Karpas-422 (cell line): ENCODE measurements around the gene SOX9. TPM values are rescaled to one million over a fixed set of nuclear protein-coding genes. Genes with fewer than 3 reads are reported as not detected.

Source experiments
- DNase-seq: peaks from one replicate; pipeline ENCODE4 v3.0.0-alpha.2; 2015
- H2AFZ ChIP-seq: fragments of 200-600 bp; sonication (generic); 2 replicates; pipeline ENCODE4 v1.6.1; 2014; ENCODE audit warnings: antibody characterized with exemption, low read length, mixed read lengths
- H3K27ac ChIP-seq: fragments of 200-600 bp; sonication (generic); 2 replicates; pipeline ENCODE4 v1.5.1; 2014; ENCODE audit warnings: mild to moderate bottlenecking, low read length, moderate library complexity
- H3K27me3 ChIP-seq: fragments of 200-600 bp; sonication (generic); 2 replicates; pipeline ENCODE4 v1.6.1; 2014; ENCODE audit warnings: low read length, mixed read lengths
- H3K36me3 ChIP-seq: fragments of 200-600 bp; sonication (generic); 2 replicates; pipeline ENCODE4 v1.6.1; 2014; ENCODE audit warnings: low read length, mixed read lengths; ENCODE audit not compliant: insufficient read depth
- H3K4me1 ChIP-seq: fragments of 200-600 bp; sonication (generic); 2 replicates; pipeline ENCODE4 v1.6.1; 2014; ENCODE audit warnings: mild to moderate bottlenecking, low read length, mixed read lengths
- H3K4me2 ChIP-seq: fragments of 200-600 bp; sonication (generic); 2 replicates; pipeline ENCODE4 v1.6.1; 2014; ENCODE audit warnings: low read length, low read depth, mild to moderate bottlenecking; ENCODE audit not compliant: poor library complexity, severe bottlenecking
- H3K4me3 ChIP-seq: fragments of 200-600 bp; sonication (generic); 2 replicates; pipeline ENCODE4 v1.5.1; 2014; ENCODE audit warnings: mild to moderate bottlenecking, antibody characterized with exemption, low read length, mixed read lengths
- H3K79me2 ChIP-seq: fragments of 200-600 bp; sonication (generic); 2 replicates; pipeline ENCODE4 v1.6.1; 2014; ENCODE audit warnings: mild to moderate bottlenecking, low read length, mixed read lengths
- H3K9ac ChIP-seq: fragments of 200-600 bp; sonication (generic); 2 replicates; pipeline ENCODE4 v1.6.0; 2014; ENCODE audit warnings: low read length
- H3K9me2 ChIP-seq: fragments of 200-600 bp; sonication (generic), shearing (Covaris generic); replicated peaks from 2 replicates; pipeline ENCODE4 v1.6.0; 2014; ENCODE audit warnings: mild to moderate bottlenecking, low read length, moderate library complexity; ENCODE audit not compliant: insufficient read depth
- H3K9me3 ChIP-seq: fragments of 300-700, 200-600 bp; sonication (generic); 2 replicates; pipeline ENCODE4 v1.6.1; 2014; ENCODE audit warnings: low read length, mixed read lengths
- H4K20me1 ChIP-seq: fragments of 200-600 bp; sonication (generic); 2 replicates; pipeline ENCODE4 v1.6.1; 2014; ENCODE audit warnings: mild to moderate bottlenecking, antibody characterized with exemption, low read length, low read depth; ENCODE audit not compliant: insufficient read depth
- total RNA-seq: library from RNA; depleted of rRNA; stranded (reverse); fragments of >200 nt; shearing (Covaris generic); gene quantifications from 2 replicates; pipeline ENCODE4 v1.2.3, GENCODE V29; 2014; ENCODE audit warnings: low replicate concordance; rRNA removed

SOX9 gene
- total RNA-seq = 26.4 and 30.3 TPM in 2 replicates

GRCh38 chr17:72120642-72121163 is at the start of gene SOX9:
Gene SOX9, plus strand, starts transcription at chr17:72121020. Its CDS starts 372 bp downstream, at chr17:72121392.
- H4K20me1 ChIP-seq = peaks cover 29% of the 10 kb centered on the region
- H2AFZ ChIP-seq = peak within 1 kb of the TSS; percentile 56; the same call in 1 of the 2 replicates

DNA sequence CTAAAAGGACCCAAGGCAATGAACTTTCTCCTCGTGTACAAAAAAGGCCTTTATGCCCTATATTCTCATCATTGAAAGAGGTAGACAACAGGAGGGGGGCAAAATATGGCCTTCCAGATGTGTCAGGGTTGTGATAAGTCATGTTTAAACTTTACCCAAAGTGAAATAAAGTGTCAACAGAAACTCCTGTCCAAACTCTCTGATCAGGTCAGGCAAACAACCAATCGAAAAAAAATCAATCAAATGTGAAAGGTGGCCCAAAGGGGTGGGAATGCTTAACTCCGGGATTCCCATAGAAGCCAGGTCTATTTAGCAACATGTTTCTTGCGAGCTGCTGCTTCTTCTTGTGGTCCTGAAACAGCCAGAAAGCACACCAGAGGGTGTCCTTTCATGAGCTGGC is 49.5 kb upstream of the SOX9 start:
- Histone ChIP-seq H3K4me1 (no peaks in the 10 kb centered on the region), H3K36me3 (no peaks in the 10 kb centered on the region), H4K20me1 (no peaks in the 10 kb centered on the region), H3K79me2 (no peaks in the 10 kb centered on the region), H3K9me2 (no peaks in the 10 kb centered on the region), H3K9me3 (no peaks in the 10 kb centered on the region), H3K27ac (no peak overlapping the region), H3K27me3 (0 out of 2 replicates have a peak, but pooled peaks cover 3% of the 10 kb centered on the region), H3K4me3 (no peak overlapping the region), H2AFZ (no peak overlapping the region), H3K9ac (no peak overlapping the region), H3K4me2 (no peak overlapping the region)
- no peak for DNase-seq

More at GRCh38 chr17:72120642-72121163, at the start of gene SOX9:
- Histone ChIP-seq H3K4me2 (peak within 1 kb of the TSS; percentile 96), H3K9me3 (no peaks in the 10 kb centered on the region), H3K79me2 (peaks cover 11% of the 10 kb centered on the region; the same call in 1 of the 2 replicates), H3K4me3 (peak within 1 kb of the TSS; percentile 97), H3K9me2 (no peaks in the 10 kb centered on the region), H3K9ac (peak within 1 kb of the TSS; percentile 98), H3K36me3 (peaks cover 25% of the 10 kb centered on the region), H3K4me1 (peaks cover 36% of the 10 kb centered on the region), H3K27ac (peak within 1 kb of the TSS; percentile 78), H3K27me3 (no peaks in the 10 kb centered on the region)
- peak; percentile 96 for DNase-seq

GRCh38 chr17:72075995-72076677 is 44.7 kb upstream of the SOX9 start:
- Histone ChIP-seq H4K20me1 (no peaks in the 10 kb centered on the region), H3K4me1 (no peaks in the 10 kb centered on the region), H3K4me2 (no peak overlapping the region), H3K36me3 (no peaks in the 10 kb centered on the region), H3K9ac (no peak overlapping the region), H3K79me2 (no peaks in the 10 kb centered on the region), H3K27ac (no peak overlapping the region), H2AFZ (no peak overlapping the region), H3K9me2 (no peaks in the 10 kb centered on the region), H3K4me3 (no peak overlapping the region), H3K9me3 (no peaks in the 10 kb centered on the region), H3K27me3 (0 out of 2 replicates have a peak, but pooled peaks cover 3% of the 10 kb centered on the region)
- DNase-seq = no peak

GRCh38 chr17:72076678-72077030 is 44.2 kb upstream of the SOX9 start:
- H3K9ac ChIP-seq = no peak overlapping the region
- H3K4me2 ChIP-seq = no peak overlapping the region
- H3K9me2 ChIP-seq = no peaks in the 10 kb centered on the region
- H3K27ac ChIP-seq = no peak overlapping the region
- H3K4me1 ChIP-seq = no peaks in the 10 kb centered on the region
- H3K4me3 ChIP-seq = no peak overlapping the region
- DNase-seq = no peak
- no peaks in the 10 kb centered on the region for H3K36me3 ChIP-seq
- H2AFZ ChIP-seq = no peak overlapping the region
- no peaks in the 10 kb centered on the region for H4K20me1 ChIP-seq
- H3K9me3 ChIP-seq = no peaks in the 10 kb centered on the region
- no peaks in the 10 kb centered on the region for H3K79me2 ChIP-seq
- H3K27me3 ChIP-seq = 0 out of 2 replicates have a peak, but pooled peaks cover 3% of the 10 kb centered on the region

GRCh38 chr17:72077326-72077960 is 43.4 kb upstream of the SOX9 start:
- Histone ChIP-seq H3K4me2 (no peak overlapping the region), H3K9ac (no peak overlapping the region), H3K9me2 (no peaks in the 10 kb centered on the region), H3K36me3 (no peaks in the 10 kb centered on the region), H3K27ac (no peak overlapping the region), H3K4me1 (no peaks in the 10 kb centered on the region), H4K20me1 (no peaks in the 10 kb centered on the region), H3K79me2 (no peaks in the 10 kb centered on the region), H3K27me3 (no peaks in the 10 kb centered on the region), H3K4me3 (no peak overlapping the region), H2AFZ (no peak overlapping the region), H3K9me3 (no peaks in the 10 kb centered on the region)
- DNase-seq = no peak

GRCh38 chr17:72079700-72080099 is 41.1 kb upstream of the SOX9 start:
- Histone ChIP-seq H3K36me3 (no peaks in the 10 kb centered on the region), H3K4me1 (peaks cover 14% of the 10 kb centered on the region), H3K9me2 (no peaks in the 10 kb centered on the region), H3K4me3 (no peak overlapping the region), H3K4me2 (no peak overlapping the region), H2AFZ (no peak overlapping the region), H3K9ac (no peak overlapping the region), H3K79me2 (no peaks in the 10 kb centered on the region), H3K27ac (no peak overlapping the region), H3K27me3 (no peaks in the 10 kb centered on the region), H4K20me1 (no peaks in the 10 kb centered on the region), H3K9me3 (no peaks in the 10 kb centered on the region)
- DNase-seq = no peak

- Histone ChIP-seq H3K4me2 (no peak overlapping the region), H3K4me3 (no peak overlapping the region), H3K9me3 (no peaks in the 10 kb centered on the region), H2AFZ (no peak overlapping the region), H3K27ac (no peak overlapping the region), H4K20me1 (no peaks in the 10 kb centered on the region), H3K27me3 (0 out of 2 replicates have a peak, but pooled peaks cover 2% of the 10 kb centered on the region), H3K4me1 (peaks cover 14% of the 10 kb centered on the region), H3K9me2 (no peaks in the 10 kb centered on the region), H3K79me2 (no peaks in the 10 kb centered on the region), H3K9ac (no peak overlapping the region), H3K36me3 (no peaks in the 10 kb centered on the region)
- no peak for DNase-seq
Measured at GRCh38 chr17:72087876-72088275, 32.9 kb upstream of the SOX9 start.

DNA sequence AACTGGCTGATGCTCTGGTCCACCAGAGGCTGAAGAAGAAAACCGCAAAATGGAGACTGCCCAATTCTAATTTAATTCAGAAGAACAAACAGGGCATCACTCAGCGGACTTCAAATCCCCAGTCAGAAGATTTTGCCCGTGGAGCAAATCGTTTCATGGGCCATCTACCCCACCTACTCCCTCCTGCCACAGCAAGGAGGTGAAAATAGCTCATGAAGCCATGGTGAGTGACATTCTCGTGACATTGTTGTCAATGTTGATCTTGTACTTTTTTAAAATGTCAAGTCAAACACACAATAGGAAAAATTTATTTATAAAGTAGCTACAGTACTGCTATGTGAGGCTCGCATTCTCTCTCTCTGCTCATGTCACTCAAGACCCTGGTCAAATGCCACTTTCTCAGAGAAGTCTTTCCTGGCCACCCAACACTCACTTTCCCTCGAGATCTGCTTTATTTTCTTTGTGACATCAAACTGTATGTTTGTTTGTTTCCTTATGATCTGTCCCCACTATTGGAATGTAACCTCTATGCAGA is 31.3 kb upstream of the SOX9 start:
- Histone ChIP-seq H3K4me3 (no peak overlapping the region), H3K79me2 (no peaks in the 10 kb centered on the region), H3K4me1 (peaks cover 1% of the 10 kb centered on the region), H3K27ac (no peak overlapping the region), H4K20me1 (no peaks in the 10 kb centered on the region), H3K9me3 (no peaks in the 10 kb centered on the region), H2AFZ (no peak overlapping the region), H3K27me3 (0 out of 2 replicates have a peak, but pooled peaks cover 2% of the 10 kb centered on the region), H3K4me2 (no peak overlapping the region), H3K9me2 (no peaks in the 10 kb centered on the region), H3K9ac (no peak overlapping the region), H3K36me3 (no peaks in the 10 kb centered on the region)
- no peak for DNase-seq
